ENCODE results near the gene AUP1. TPM values are rescaled to one million over a fixed set of nuclear protein-coding genes. Genes with fewer than 3 reads are reported as not detected.
A peak's percentile ranks its signal among the peaks of the same experiment; 100 is the strongest.

AUP1 gene
- polyA plus RNA-seq, 5 donors: 82.8 to 108 (median 98.9) TPM

DNA sequence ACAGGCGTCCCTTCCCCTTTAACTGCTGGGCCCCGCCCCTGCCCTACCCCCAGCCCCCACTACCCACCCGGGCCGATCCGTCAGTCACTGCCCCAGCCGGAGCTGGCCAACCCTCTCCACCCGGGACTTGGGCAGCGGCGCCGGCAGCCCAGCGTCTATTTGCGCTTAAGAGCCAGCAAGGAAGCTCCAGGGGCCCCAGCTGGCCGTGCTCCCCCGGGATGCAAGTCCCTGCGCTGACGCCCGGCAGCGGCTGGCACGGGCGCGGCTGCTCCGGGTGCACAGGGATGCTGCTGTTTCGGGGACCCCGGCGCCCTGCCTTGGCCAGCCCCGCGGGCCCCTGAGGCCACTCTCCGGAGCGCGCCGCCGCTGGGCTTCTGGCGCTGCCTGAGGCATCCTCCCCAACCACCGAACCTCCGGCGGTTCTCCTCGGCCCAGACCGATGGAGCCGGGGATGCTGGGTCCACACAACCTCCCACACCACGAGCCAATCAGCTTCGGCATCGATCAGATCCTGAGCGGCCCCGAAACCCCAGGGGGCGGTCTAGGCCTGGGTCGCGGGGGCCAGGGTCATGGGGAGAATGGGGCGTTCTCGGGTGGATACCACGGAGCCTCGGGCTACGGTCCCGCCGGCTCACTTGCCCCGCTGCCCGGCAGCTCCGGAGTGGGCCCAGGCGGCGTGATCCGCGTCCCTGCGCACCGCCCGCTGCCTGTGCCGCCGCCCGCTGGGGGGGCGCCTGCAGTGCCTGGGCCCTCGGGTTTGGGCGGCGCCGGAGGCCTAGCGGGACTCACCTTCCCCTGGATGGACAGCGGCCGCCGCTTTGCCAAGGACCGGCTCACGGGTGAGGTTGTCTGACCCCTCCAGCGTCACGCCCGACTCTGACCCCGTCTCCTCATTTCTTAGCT lies 14.9 kb downstream of the AUP1 start, which contains the start of gene TLX2:
TLX2 (plus strand) TSS at position 83 of the 903 bp plus-strand sequence; CDS start at position 440, 357 bp downstream.
- no peak for DNase-seq

DNA sequence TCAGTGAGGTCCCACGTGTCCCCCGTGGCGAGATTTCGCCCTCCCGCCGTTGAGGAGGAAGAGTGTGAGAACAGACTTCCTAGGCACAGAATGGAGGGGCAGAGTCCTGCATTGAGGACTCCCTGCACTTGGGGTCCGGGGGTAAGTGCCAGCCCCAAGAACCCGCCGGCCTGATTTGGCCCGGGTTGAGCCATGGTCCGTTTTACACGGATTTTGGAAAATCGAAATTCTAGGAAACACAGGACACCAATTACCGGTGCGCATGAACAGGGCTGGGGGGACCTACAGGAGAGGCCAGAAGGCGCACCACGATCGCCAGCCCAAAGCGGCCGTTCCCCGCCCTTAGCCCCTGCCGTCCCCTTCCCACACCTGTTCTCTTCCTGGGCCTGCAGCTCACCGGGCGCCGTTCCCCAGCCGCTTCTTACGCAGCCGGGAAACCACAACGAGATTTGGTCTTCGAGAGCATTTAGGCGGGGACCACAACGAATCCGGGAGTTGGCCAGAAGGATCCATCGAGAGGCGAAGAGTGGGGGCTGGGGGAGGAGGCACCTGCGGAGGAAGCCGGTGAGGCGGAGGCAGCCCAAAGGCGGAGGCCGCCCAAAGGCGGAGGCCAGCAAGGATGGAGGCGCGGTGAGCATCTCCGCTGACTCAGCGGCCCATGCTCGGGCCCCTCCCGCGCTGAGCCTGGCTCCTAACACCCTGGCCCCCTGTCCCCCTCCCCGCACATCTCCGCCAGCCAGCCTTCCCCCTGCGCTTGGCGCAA lies 15.7 kb downstream of the AUP1 start:
- DNase-seq: no peak

DNA sequence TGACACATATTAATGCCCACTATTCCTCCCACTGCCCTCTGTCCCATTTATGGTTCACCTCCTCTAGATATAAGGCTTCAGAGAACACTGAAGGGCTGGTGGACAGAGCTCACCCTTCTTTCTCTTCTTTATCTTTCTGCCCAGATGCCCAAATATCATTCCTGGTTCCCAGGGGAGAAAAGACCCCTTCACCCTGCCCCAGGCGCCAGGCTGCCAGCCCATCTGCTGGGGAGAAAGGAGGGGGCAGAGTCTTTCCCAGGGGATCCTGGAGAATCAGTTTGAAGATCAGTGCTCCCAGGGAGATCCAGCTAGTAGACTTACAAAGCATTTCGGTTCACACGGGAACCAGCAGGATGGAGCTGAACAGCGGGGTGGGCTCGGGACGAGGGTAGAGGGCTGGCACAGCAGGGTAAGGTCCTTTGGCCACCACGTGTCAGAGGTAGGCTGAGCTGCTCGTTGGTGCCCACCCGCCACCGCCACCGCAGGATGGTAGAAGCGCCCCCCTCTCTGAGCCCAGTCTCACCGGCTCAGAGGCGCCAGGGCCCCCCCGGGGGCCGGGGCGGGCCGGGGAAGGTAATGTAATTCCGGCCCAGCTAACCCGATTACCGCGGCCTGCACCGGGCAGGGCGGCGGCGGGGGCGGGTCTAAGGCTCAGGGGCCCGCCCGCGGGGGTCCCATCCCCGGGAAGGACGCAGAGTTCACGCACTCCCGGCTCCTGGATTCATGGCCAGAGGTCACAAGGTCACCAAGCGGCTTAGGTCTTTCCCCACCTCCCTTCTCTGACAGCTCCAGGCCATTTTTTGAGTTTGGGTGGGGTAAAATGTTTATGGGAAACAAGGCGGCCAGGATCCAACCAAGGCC lies 16.5 kb downstream of the AUP1 start:
- no peak for DNase-seq

DNA sequence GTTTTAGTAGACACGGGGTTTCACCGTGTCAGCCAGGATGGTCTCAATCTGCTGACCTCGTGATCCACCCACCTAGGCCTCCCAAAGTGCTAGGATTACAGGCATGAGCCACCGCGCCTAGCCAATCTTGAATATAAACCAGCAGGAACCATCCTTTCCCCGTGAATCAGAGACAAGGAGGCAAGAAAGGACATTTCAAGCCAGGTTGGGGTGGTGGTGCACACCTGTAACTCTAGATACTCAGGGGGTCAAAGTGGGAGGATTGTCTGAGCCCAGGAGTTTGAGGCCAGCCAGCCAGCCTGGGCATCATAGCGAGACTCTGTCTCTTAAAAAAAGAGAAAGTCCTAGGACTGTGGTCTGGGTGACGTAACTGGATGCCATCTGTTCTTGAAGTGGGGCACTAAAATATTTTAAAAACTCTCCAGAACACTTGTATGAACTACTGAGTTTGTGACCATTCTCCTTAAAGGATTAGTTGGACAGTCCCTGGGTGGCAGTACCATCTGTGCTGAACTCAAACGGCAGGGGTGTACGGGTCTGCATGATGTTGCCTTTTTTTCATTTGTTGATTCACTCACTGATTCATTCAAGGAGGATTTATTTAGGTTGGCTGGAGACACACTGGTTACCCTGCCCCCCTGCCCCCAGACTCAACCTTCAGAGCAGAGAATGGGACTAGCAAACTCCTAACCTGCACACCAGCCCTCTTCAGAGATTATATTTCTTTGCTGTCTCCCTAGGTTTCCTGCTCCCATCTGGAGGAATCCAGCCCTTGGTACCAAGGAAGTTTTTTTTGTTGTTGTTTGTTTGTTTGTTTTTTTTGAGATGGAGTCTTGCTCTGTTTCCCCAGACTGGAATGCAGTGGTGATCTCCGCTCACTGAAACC lies 18.2 kb downstream of the AUP1 start:
- DNase-seq: no peak

DNA sequence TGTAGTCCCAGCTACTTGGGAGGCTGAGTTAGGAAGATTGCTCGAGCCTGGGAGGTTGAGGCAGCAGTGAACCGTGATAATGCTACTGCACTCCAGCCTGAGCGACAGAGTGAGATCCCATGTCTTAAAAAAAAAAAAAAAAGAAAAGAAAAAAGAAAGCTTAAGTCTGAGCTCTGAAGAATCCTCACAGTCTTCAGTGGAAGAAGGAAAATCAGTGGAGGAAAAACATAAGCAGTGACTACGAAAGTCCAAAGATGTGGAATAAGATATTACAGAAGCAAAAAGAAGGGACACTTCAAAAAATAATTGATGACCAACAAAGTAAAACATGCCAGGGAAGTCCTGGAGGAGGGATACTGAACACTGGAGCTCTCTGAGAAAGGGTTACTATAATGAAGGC lies 19.2 kb downstream of the AUP1 start:
- no peak for DNase-seq

DNA sequence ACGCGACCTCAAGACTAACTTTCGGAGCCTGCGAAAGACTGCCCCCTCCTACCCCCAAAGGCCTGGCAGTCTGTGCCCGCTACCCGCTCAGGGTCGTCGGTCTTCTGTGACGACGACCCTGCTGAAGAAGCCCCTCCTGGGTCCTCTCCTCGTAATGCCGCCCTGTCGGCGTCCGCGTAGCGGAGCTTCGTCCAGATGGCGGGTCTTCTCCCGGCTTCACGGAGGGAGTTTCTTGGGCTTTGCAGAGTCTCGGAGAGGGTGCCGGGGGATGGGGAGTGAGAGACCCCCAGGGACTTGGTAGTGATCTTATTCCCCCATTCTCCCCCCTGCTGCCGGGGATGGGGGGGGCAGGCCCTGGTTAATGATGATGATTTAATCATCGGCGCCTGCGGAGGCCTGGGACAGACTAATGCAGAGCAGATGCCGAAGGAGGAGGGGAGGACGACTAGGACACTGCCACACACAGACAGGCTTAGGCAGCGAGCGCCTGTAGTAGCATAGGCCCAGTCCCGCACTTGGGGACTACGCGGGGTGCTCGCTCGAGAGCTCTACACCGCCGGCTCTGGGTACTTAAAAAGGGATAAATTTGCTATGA lies 21.5 kb downstream of the AUP1 start:
- no peak for DNase-seq

DNA sequence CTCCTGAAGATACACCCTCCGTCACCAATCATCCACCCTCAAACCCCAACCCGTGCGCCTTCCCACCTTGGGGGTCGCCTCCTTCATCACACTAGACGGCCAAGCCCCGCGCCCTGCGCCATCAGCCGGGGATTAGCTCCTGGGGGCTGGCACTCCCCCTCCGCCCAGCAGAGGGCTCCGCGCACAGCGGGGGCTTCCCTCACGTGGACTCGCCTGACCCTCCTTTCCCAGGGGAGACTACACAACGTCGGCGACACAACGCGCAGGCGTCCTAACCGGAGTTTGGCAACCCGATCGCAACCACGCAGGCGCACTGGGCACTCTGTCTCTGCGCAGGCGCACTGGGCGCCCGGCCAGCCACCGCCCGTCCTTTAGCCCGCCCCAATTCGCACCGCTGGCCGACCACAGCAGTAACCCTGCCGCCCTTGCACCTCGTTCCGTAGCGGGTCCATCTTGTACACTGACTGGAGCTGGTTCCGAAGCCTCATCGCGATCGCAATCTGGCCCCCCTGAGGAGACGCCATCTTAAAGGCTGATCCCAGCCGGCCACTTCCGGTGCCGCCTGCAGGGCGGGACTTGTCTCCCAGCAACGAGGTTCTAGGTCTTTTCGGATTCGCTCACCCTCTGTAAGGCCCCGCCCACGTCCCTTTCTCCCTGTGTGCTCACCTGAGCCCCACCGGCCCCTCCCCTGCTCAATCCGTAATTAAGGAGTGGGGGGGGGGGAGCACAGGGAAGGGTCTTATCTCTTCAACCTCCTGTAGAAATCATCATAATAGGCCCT lies 22.2 kb downstream of the AUP1 start, which contains the start of gene PCGF1:
PCGF1 (minus strand) TSS at position 551 of the 781 bp plus-strand sequence; CDS start at position 524, 27 bp downstream.
- DNase-seq: peak; percentile 98 to 99

DNA sequence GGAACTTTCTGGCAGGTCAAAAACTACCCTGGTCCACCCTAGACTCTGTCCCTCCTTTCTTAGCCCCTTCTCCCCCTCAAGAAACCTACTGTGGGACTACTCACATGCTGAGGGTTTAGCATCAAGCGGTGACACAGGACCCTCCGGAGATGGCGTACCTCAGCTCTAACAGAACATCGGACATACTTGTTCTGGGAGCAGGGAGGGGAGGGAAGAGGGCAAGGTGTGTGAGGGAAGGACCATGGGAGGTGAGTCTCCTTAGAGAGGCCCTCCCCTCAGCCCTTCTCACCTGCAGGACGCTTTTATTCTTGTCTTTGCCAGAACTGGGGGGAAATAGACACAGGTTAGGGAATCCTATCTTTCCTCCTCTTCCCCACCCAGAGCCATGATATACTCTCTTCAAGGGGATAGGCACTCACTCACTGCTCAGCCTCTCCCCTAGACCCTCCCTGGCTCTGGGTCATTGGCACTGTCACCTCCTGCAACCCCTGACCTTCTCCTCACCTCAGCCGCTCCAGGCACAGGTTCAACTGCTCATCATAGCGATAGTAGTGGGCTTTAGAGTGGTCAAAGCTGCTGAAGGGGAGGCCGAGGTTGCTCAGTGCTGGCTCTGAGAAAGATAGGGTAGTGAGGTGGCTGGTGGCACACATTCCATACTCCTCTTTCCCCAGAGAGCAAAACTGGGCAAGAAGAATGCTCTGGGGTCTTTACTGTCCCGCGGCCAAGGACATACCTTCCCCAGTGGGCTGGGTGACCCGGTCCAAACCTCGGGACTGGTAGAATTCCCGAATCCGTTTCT lies 23.9 kb downstream of the AUP1 start:
- DNase-seq: no peak

DNA sequence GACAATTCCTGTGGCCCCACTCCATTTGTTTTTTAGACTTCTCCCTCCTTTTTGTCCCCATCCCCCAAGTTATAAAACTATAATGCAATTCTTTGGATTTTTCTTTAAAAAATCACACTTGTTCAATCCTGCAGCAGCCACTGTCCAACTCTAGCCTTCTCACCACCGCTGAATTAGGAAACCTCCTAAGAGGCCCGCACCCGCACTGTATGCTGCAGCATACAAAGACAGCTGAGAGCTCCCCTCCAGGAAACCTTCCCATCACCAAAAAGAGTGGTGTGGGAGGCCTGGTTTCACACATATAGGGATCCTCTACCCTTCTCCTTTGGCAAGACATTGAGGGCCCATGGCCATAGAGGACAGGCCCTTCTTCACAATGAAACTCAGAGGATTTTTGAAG lies 24.9 kb downstream of the AUP1 start:
- DNase-seq: no peak

DNA sequence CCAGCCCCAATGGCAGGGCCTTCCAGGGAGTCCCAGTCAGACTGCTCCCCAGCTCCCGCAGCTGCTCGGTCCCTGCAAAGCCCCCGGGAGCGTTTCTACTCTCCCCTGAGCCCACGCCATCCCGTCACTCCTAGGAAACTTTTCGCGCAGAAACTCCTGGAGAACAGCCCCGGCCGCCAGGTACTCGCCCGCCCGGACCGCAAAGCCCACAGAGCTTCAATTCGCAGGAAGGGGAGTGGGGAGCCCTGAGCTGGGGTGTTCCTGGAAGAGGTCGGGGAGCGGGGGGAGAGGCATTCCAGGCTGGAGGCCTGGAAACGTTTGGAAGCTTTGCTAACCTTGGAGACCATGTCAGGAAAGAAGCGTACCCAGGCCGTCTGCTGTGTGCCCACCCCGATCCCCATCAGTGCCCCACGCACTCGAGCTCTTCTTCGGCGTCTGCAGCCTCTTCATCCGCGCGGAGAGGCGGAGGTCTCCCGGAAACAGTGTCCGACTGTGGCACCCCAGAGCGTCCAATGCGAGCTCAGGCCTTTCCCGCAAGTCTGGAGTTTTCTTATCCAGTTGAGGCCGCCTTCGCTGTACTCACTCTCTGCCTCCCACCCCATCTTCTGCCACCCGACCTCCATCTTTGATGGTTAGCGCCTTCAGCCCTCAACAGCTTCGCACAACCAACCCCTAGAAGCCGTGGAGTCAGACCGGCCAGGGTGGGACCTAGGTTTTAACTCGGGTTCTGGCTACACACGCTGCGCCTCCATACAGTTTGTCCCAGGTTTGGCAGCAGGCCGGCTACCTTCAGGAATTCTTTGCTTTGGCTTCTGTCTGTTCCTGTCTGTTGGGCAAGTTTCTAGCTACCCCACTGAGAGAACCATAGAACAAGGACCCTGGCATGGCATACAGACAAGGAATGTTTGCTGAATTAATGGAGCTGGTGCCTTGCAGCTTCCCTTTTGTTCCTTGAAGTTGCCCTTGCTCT lies 25.7 kb downstream of the AUP1 start:
- DNase-seq: no peak

DNA sequence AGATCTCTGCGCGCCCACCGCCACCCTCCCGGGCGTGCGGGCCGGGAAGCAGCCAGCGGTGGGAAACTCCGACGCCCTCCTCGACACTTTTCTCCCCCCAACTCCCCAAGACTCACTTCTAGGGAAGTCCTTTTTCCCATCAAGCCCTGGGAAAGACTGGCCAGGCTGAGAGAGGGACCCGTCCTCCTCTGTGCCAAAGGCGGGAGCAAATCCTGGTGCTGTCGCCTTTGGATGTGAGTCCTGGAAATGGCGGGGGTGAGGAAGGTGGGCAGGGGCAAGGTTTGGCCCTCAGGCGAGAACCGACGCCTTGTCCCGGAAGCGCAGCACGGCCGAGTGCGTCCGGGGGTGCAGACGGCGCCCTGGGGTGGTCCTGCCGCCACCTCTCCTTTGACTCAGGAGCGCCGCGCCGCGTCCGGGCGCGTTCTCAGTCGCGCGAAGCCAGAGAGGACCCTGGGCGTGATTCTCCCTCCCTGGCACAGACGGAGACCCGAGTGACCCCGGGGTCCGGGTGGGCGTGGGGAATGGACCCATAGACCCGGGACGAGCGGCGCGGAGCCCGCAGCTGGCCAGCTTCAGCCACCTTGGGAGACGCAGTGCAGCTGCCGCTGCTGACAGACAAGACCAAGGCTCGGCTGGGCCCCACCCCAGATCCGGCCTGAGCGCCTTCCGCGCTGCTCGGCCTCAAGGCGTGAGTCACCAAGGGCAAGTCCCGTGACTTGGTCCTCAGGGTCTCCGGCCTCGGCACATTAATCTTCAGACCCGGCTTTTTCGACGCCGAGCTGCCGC lies 26.6 kb downstream of the AUP1 start:
- peak; percentile 48 to 58 for DNase-seq

DNA sequence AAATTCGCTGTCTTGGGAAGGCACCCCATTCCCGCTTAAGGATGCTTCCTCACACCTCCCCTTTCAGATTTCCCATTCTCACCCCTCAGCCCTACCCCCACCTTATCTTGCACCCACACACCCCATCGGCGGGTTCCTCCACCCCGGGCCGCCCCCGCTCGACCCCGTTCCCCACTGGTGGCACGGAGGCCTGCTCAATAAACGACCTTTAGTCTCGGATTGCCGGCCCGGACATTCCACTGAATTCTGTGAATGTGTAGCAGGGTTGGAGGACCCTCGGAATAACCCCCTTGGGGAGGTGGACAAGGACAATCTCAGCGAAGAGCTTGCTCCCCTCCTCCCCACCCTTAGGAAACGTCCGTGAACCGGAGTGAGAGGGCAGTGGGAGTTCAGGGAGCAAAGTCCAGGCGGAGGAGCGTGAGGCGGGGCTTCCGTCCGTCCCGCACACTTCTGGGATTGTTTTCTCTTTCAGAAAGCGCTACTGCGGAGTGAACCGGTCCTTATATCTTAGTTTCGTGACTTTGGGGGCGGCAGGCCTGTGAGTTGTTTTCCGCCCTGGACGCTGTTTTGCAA lies 27.3 kb downstream of the AUP1 start:
- no peak for DNase-seq

DNA sequence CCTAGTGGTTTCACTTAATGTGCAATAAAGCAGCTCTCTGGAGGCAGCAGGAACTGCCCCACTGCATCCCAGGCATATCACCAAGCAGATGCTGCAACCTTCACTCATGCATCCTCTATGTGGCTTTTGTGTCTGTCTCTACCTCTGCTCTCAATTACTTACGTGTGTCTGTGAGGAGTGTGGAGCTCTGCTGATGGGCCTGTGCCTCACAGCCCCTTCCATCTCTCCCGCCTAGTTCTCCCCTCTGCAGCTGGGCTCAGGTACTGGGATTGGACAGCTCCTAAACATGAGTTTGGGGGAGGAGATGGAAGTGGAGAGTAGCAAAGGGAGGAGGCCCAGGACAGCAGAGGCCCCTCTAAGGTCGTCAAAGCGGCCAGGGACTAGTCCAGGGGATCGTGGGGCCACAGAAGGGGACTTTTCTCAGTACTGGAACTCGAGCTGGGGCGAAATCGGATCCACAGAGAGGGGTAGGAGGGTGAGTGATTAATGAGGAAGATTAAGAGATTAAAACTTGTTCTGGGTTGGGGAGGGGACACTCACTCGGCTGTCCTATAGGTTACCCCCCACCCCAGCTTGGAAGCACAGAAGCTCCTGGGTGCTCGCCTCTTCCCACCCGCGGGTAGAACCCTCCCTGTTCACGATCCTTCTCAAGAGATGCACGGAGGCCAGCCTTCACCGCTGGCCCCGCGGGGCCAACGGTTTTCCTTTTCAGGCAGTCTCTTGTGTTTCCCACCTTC lies 28.0 kb downstream of the AUP1 start:
- no peak for DNase-seq

DNA sequence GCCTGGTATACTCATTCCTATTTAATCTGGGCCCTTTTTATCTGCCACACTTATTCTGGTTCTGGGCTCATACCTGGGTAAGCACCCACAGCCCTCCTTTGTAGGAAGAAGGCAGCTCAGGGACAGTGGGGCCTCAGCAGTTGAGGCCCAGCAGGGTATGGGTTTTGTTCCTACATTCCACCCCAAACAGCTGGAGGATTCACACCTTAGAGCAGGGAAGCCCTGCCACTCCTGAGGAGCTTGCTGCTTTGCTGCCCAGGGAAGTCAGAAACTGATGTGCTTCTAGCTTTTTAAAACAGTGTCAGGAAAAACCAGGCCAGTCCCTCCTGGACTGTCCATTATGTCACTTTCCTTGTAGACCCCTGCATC lies 28.9 kb downstream of the AUP1 start:
- no peak for DNase-seq

DNA sequence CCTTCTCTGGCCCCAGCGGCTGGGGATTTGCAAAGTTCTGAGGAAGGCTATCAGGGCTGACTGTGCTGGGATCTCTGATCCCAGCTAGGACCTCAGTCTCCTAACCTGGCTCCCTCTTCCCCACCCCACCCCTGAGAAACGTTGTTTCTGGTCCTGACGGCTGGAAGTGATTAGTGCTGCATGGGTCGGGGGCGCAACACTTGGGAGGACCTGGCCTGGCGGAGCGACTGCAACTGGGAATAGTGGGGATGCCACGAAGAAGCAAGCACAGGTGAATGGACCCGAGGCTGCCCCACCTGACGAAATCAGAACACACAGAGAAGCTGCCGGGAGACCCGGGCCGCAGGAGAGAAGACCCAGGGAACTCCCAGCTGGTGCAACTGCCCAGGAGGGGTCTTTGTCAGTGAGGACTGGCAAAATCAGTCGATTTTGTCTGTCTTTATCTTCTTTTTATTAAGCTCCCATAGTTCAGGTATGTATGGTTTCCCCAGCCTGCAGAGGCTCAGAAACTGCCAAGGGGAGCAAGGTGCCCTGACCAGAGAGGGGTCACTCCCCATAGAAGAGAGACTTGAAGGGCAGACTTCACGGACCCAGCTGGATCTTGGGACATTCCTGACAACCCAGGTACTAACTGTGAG lies 29.4 kb downstream of the AUP1 start:
- DNase-seq: no peak
